MM.1S (cell line): ENCODE data around the gene VAPA.

Experiments
- EZH2 ChIP-seq: fragments of 300-600 bp; sonication (generic); optimal IDR thresholded peaks from 2 replicates; pipeline ENCODE3; 2017; ENCODE audit warnings: low read depth, mild to moderate bottlenecking, antibody characterized with exemption, low read length, mixed read lengths
- TF ChIP-seq, protein P1 (sequence below): fragments of 300-600 bp; sonication (generic); IDR thresholded peaks from 2 replicates; pipeline ENCODE4 v1.5.1; 2016; ENCODE audit warnings: antibody characterized with exemption, low read length, mixed read lengths

DNA sequence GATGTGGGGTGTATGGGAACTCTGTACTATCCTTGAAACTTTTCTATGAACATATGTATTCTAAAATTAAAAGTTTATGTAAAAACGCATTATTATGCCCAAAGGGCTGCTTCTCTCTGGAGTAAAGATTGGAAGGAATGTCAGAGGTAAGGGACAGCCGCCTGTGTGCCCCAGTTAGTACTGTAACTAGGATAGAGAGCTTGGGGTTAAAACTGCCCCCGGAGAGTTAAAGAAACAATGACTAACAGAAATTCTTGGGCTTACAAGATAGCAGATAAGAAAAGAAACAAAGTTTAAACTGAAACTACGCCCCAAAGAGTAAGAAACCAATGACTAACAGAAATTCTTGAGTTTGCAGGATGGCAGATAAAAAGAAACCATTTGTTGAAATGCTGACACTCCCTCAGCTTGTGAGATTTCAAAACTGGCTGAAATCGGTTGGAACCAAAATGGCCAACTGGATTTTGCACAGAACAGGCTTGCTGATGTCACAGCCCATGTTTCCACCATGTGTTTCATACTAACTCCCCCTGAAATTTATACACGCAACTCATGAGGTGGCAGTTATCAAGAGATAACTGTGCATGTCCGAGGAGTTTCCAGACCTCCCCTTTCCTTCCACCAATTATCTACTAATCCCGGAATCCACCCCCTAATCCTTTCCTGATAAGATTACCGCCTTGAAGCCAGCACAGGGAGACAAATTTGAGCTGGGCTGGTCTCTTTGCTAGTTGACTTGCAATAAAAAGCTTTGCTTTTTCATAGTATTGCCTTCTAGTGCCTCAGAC, 36.8 kb upstream of the VAPA start:
- TF ChIP-seq EZH2: no peak
- TF ChIP-seq, protein P1, sequence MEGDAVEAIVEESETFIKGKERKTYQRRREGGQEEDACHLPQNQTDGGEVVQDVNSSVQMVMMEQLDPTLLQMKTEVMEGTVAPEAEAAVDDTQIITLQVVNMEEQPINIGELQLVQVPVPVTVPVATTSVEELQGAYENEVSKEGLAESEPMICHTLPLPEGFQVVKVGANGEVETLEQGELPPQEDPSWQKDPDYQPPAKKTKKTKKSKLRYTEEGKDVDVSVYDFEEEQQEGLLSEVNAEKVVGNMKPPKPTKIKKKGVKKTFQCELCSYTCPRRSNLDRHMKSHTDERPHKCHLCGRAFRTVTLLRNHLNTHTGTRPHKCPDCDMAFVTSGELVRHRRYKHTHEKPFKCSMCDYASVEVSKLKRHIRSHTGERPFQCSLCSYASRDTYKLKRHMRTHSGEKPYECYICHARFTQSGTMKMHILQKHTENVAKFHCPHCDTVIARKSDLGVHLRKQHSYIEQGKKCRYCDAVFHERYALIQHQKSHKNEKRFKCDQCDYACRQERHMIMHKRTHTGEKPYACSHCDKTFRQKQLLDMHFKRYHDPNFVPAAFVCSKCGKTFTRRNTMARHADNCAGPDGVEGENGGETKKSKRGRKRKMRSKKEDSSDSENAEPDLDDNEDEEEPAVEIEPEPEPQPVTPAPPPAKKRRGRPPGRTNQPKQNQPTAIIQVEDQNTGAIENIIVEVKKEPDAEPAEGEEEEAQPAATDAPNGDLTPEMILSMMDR: no peak
